ENCODE measurements around the gene SLC44A5.

DNA sequence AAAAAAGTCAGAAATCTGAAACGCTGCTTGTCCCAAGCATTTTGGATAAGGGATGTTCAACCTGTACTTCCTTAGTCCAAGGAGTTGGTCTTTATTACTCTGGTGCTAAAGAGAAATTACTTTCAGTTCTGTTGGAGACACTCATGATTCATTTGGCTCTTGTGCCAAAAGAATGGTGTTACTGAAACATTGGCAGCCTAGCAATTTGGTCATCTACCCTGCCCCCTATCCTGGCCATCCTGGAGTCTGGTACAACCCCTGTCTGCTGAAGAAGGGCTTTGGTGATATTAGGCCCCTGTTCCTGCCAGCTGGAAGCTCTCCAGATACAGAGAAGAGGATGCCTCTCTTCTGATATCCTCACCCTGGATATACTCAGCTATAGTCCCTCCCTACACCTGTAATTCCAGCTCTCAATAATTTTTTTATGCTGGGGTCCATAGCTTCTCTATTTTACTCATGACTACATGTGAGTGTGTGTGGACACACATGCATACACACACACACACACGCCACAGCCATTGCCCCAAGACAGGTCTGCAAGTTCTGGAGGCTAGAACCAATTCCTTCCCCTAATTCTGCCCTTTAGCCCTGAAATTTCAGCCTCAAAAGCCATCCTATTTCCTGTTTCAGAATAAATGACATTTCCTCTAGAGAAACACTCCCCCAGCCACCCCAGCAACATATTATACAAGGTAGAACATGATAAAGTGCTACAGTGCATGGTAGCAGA is 436.7 kb downstream of the SLC44A5 start:
- TF ChIP-seq, protein P1, sequence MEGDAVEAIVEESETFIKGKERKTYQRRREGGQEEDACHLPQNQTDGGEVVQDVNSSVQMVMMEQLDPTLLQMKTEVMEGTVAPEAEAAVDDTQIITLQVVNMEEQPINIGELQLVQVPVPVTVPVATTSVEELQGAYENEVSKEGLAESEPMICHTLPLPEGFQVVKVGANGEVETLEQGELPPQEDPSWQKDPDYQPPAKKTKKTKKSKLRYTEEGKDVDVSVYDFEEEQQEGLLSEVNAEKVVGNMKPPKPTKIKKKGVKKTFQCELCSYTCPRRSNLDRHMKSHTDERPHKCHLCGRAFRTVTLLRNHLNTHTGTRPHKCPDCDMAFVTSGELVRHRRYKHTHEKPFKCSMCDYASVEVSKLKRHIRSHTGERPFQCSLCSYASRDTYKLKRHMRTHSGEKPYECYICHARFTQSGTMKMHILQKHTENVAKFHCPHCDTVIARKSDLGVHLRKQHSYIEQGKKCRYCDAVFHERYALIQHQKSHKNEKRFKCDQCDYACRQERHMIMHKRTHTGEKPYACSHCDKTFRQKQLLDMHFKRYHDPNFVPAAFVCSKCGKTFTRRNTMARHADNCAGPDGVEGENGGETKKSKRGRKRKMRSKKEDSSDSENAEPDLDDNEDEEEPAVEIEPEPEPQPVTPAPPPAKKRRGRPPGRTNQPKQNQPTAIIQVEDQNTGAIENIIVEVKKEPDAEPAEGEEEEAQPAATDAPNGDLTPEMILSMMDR (conservative IDR thresholded peaks at IDR 0.05; ENCODE audit: low read depth, low read length): no peak
- no peak for TF ChIP-seq EZH2 (IDR thresholded peaks at IDR 0.05; ENCODE audit: borderline replicate concordance, low read depth, low read length, poor library complexity, severe bottlenecking)
